ENCODE measurements around the gene SMAP1. TPM values are rescaled to one million over a fixed set of nuclear protein-coding genes. Genes with fewer than 3 reads are reported as not detected.

SMAP1 gene
- total and polyA plus RNA-seq, 12 donors, result 11.3 to 39.8 (median 24.2) TPM

GRCh38 chr6:70636596-70636995, 31.1 kb upstream of the SMAP1 start:
- Histone ChIP-seq H3K27me3 (no peaks in the 10 kb centered on the region), H3K27ac (no peak overlapping the region), H3K36me3 (replicated peaks in 1 of 2) (no peaks in the 10 kb centered on the region), H3K9me3 (replicated peaks in 1 of 3) (no peaks in the 10 kb centered on the region), H3K4me1 (replicated peaks in 1 of 2) (no peaks in the 10 kb centered on the region), H3K4me3 (no peak overlapping the region)
- DNase-seq, result no peak
- intact Hi-C loops (cut with DNase I), result no loop called here
- TF ChIP-seq POLR2A (IDR thresholded peaks at IDR 0.05) (no peak), CTCF (IDR thresholded peaks at IDR 0.05) (no peak)
- WGBS, 4 donors, result 92 to 96% (median 94%) methylated on average over 8 of the region's 8 CpGs

- H3K4me1 ChIP-seq (replicated peaks in 1 of 2), result no peaks in the 10 kb centered on the region
- H3K27ac ChIP-seq, result no peak overlapping the region
- no peak overlapping the region for H3K4me3 ChIP-seq
- no peak for DNase-seq
- no peak for TF ChIP-seq POLR2A (IDR thresholded peaks at IDR 0.05)
- TF ChIP-seq CTCF (IDR thresholded peaks at IDR 0.05), result no peak
- no peaks in the 10 kb centered on the region for H3K27me3 ChIP-seq
- WGBS, 4 donors, result 63 to 86% (median 72%) methylated on average over 1 of the region's 1 CpG
- H3K36me3 ChIP-seq (replicated peaks in 1 of 2), result no peaks in the 10 kb centered on the region
- no peaks in the 10 kb centered on the region for H3K9me3 ChIP-seq (replicated peaks in 1 of 3)
- intact Hi-C loops (cut with DNase I), result no loop called here
These were observed 29.2 kb upstream of the SMAP1 start for GRCh38 chr6:70638468-70638867.

- Histone ChIP-seq H3K27ac (no peak overlapping the region), H3K9me3 (replicated peaks in 1 of 3) (no peaks in the 10 kb centered on the region), H3K36me3 (replicated peaks in 1 of 2) (no peaks in the 10 kb centered on the region), H3K27me3 (no peaks in the 10 kb centered on the region), H3K4me1 (replicated peaks in 1 of 2) (no peaks in the 10 kb centered on the region), H3K4me3 (no peak overlapping the region)
- DNase-seq, result no peak
- TF ChIP-seq CTCF (IDR thresholded peaks at IDR 0.05), result no peak
- TF ChIP-seq POLR2A (IDR thresholded peaks at IDR 0.05), result no peak
- intact Hi-C loops (cut with DNase I), result no loop called here
- 81 to 92% (median 84%) methylated on average over 3 of the region's 3 CpGs for WGBS, 4 donors
These were observed 16.3 kb upstream of the SMAP1 start for GRCh38 chr6:70651326-70651905.

GRCh38 chr6:70652216-70652615, 15.5 kb upstream of the SMAP1 start:
- no peak for TF ChIP-seq POLR2A (IDR thresholded peaks at IDR 0.05)
- TF ChIP-seq CTCF (IDR thresholded peaks at IDR 0.05), result no peak
- Histone ChIP-seq H3K4me3 (no peak overlapping the region), H3K9me3 (replicated peaks in 1 of 3) (no peaks in the 10 kb centered on the region), H3K27ac (no peak overlapping the region), H3K27me3 (no peaks in the 10 kb centered on the region), H3K36me3 (replicated peaks in 1 of 2) (no peaks in the 10 kb centered on the region), H3K4me1 (replicated peaks in 1 of 2) (no peaks in the 10 kb centered on the region)
- 90 to 100% (median 92%) methylated on average over 1 of the region's 1 CpG for WGBS, 4 donors
- DNase-seq, result no peak
- intact Hi-C loops (cut with DNase I), result no loop called here

Measured in adrenal gland (tissue), 12 donors.